ENCODE measurements around the gene TAS2R40. TPM values are rescaled to one million over a fixed set of nuclear protein-coding genes. Genes with fewer than 3 reads are reported as not detected.
"Not testable (repeated sequence)": the region's sequence is repeated elsewhere in the genome, so short reads cannot be mapped to it uniquely, and the experiment has no call there.

TAS2R40 gene
- total RNA-seq, 1 donor from 2014 or later, result not detected

DNA sequence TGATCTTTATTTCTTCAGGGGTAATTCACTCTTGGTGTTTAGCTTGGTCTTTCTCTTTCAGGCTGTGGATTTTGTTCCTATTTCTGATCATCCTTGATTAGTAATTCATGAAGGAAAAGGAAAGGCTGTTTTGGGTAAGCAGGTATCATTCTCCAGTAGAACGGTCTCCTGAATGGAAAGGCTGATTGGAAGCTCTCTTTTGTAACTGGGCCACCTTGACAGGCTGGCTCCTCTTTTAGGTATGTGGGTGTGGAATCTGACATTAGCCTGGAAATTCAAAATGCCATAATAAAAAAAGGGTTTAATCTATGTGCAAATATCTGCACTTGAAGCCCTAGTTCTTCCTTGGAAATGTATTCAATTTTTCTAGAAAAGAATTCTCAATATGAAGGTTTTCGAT is 19.7 kb upstream of the TAS2R40 start:
- Mint-ChIP-seq H3K36me3 (ENCODE audit: insufficient read depth) (no peaks in the 10 kb centered on the region), H3K4me1 (ENCODE audit: low read depth) (no peaks in the 10 kb centered on the region), H3K4me3 (ENCODE audit: low read depth) (no peak overlapping the region), H3K27ac (no peak overlapping the region), H3K27me3 (peaks cover 3% of the 10 kb centered on the region), H3K9me3 (ENCODE audit: low read depth) (peaks cover 8% of the 10 kb centered on the region)
- DNase-seq (ENCODE audit: low spot score, unreplicated experiment), result no peak
- TF ChIP-seq, protein P1, sequence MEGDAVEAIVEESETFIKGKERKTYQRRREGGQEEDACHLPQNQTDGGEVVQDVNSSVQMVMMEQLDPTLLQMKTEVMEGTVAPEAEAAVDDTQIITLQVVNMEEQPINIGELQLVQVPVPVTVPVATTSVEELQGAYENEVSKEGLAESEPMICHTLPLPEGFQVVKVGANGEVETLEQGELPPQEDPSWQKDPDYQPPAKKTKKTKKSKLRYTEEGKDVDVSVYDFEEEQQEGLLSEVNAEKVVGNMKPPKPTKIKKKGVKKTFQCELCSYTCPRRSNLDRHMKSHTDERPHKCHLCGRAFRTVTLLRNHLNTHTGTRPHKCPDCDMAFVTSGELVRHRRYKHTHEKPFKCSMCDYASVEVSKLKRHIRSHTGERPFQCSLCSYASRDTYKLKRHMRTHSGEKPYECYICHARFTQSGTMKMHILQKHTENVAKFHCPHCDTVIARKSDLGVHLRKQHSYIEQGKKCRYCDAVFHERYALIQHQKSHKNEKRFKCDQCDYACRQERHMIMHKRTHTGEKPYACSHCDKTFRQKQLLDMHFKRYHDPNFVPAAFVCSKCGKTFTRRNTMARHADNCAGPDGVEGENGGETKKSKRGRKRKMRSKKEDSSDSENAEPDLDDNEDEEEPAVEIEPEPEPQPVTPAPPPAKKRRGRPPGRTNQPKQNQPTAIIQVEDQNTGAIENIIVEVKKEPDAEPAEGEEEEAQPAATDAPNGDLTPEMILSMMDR (IDR thresholded peaks at IDR 0.05; ENCODE audit: unreplicated experiment), result no peak

DNA sequence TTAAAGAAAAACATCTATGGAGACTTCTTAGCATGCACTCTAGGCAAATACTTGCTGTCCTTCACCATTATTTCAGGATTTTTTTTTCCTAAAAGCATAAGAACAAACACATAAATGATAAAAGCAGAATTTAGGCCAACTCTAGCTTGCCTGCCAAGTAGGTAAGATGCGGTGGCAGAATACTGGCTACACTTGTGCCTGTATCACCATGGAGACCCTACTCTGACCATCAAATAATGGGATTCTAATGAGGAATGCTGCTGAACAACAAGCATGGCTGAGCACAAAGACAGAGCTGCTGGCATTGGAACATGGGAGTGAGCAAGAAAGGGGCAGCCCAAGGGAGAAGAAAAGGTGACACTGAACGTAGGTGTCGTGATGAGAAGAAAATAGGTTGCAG is 18.5 kb upstream of the TAS2R40 start:
- H3K4me1 Mint-ChIP-seq (ENCODE audit: low read depth), result no peaks in the 10 kb centered on the region
- no peaks in the 10 kb centered on the region for H3K36me3 Mint-ChIP-seq (ENCODE audit: insufficient read depth)
- no peak overlapping the region for H3K4me3 Mint-ChIP-seq (ENCODE audit: low read depth)
- peaks cover 4% of the 10 kb centered on the region for H3K9me3 Mint-ChIP-seq (ENCODE audit: low read depth)
- H3K27ac Mint-ChIP-seq, result no peak overlapping the region
- TF ChIP-seq, protein P1 (IDR thresholded peaks at IDR 0.05; ENCODE audit: unreplicated experiment), result no peak
- peaks cover 3% of the 10 kb centered on the region for H3K27me3 Mint-ChIP-seq
- DNase-seq (ENCODE audit: low spot score, unreplicated experiment), result no peak

DNA sequence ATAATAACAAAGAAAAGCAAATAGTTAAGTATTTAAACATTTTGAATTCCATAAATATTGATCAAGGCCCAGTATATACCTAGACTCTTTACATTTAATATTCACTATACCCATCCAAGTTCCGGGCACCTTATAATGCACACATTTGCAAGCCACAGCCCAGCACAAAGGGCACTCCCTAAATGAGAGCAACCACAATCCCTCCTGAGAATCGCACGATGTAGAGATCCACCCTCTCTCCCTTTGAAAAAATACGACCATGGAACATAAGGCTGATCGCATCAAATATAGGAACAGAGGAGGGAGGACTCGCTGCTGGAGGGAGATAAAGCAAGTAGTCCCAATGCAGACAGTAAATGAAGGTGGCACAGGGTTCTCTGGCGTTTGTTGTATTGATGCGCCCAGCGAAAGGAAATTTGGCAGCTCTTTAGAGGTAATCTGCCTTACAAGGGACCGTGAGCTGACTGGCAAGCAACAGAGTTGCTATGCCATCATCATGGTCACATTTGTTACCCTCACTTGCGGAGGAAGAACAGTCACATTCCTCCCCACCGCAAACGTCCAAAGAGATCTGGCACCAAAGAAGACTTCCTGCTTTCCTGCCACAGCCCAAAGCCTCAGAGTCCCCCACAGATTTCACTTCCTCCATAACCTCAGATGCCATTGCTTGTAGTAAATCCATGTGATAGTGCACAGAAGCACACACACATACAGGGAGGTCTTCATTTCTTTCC is 16.1 kb upstream of the TAS2R40 start:
- TF ChIP-seq, protein P1 (IDR thresholded peaks at IDR 0.05; ENCODE audit: unreplicated experiment), result no peak
- Mint-ChIP-seq H3K36me3 (ENCODE audit: insufficient read depth) (no peaks in the 10 kb centered on the region), H3K9me3 (ENCODE audit: low read depth) (no peaks in the 10 kb centered on the region)

DNA sequence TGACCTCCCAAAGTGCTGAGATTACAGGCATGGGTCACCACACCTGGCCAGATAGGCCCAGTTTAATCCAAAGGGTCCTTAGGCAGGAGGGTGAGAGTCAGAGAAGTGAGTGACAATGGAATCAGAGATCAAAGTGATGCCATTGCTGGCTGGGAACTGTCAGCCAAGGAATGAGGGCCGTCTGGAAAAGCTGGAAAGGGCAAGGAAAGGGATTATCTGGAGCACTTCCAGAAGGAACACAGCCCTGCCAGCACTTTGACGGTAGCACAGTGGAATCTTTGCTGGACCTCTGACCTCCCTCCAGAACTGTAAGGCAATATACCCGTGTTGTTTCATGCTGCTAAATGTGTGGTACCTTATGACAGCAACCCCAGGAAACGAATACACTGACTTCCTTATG is 11.3 kb upstream of the TAS2R40 start:
- Mint-ChIP-seq H3K9me3 (ENCODE audit: low read depth) (peaks cover 3% of the 10 kb centered on the region), H3K27me3 (peaks cover 7% of the 10 kb centered on the region), H3K4me3 (ENCODE audit: low read depth) (no peak overlapping the region), H3K4me1 (ENCODE audit: low read depth) (no peaks in the 10 kb centered on the region), H3K36me3 (ENCODE audit: insufficient read depth) (no peaks in the 10 kb centered on the region), H3K27ac (no peak overlapping the region)
- no peak for DNase-seq (ENCODE audit: low spot score, unreplicated experiment)
- TF ChIP-seq, protein P1 (IDR thresholded peaks at IDR 0.05; ENCODE audit: unreplicated experiment), result no peak

More for the DNA sequence above, 16.1 kb upstream of the TAS2R40 start:
- peaks cover 7% of the 10 kb centered on the region for H3K27me3 Mint-ChIP-seq
- no peak for DNase-seq (ENCODE audit: low spot score, unreplicated experiment)
- no peak overlapping the region for H3K27ac Mint-ChIP-seq
- H3K4me3 Mint-ChIP-seq (ENCODE audit: low read depth), result no peak overlapping the region
- no peaks in the 10 kb centered on the region for H3K4me1 Mint-ChIP-seq (ENCODE audit: low read depth)

DNA sequence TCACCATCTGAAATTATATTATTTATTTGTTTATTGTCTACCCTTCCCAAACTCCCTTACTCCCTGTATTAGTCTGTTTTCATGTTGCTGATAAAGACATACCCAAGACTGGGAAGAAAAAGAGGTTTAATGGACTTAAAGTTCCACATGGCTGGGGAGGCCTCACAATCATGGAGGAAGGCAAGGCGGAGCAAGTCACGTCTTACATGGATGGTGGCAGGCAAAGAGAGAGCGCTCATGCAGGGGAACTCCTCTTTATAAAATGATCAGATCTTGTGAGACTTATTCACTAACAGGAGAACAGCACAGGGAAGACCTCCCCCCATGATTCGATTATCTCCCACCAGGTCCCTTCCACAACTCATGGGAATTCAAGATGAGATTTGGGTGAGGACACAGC is 8.4 kb upstream of the TAS2R40 start:
- H3K36me3 Mint-ChIP-seq (ENCODE audit: insufficient read depth); H3K4me1 Mint-ChIP-seq (ENCODE audit: low read depth); H3K4me3 Mint-ChIP-seq (ENCODE audit: low read depth); H3K27me3 Mint-ChIP-seq; H3K27ac Mint-ChIP-seq; DNase-seq (ENCODE audit: low spot score, unreplicated experiment); H3K9me3 Mint-ChIP-seq (ENCODE audit: low read depth): not testable (repeated sequence)
